Measurements from ENCODE around the gene SMIM9.

DNA sequence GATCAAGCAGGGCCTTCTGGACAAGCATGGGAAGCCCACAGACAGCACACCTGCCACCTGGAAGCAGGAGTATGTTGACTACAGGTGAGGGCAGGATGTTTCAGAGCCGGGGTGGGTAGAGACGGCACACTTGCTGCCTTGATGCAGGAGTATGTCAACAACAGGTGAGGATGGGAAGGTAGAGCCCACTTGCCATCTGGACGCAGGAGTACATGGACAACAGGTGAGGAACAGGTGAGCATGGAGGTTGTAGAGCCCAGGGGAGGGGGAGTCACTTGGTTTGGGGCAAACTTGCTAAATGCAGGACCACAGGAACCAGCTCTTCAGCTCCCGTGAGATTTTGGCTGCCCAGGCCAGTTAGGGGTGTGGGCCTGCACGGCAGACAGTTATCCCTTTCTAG, 59.8 kb downstream of the SMIM9 start:
- TF ChIP-seq, protein P1, sequence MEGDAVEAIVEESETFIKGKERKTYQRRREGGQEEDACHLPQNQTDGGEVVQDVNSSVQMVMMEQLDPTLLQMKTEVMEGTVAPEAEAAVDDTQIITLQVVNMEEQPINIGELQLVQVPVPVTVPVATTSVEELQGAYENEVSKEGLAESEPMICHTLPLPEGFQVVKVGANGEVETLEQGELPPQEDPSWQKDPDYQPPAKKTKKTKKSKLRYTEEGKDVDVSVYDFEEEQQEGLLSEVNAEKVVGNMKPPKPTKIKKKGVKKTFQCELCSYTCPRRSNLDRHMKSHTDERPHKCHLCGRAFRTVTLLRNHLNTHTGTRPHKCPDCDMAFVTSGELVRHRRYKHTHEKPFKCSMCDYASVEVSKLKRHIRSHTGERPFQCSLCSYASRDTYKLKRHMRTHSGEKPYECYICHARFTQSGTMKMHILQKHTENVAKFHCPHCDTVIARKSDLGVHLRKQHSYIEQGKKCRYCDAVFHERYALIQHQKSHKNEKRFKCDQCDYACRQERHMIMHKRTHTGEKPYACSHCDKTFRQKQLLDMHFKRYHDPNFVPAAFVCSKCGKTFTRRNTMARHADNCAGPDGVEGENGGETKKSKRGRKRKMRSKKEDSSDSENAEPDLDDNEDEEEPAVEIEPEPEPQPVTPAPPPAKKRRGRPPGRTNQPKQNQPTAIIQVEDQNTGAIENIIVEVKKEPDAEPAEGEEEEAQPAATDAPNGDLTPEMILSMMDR (IDR thresholded peaks at IDR 0.05; ENCODE audit: low read depth, low read length) = no peak
- no peak for TF ChIP-seq EZH2phosphoT487 (IDR thresholded peaks at IDR 0.05; ENCODE audit: low read depth)
